SH-SY5Y (cell line): ENCODE measurements around the gene SPATA2.

Experiments used
- GATA2 ChIP-seq: IDR thresholded peaks from 2 replicates; pipeline ENCODE4 v1.6.1; 2011; ENCODE audit warnings: mild to moderate bottlenecking, low read depth, low read length
- GATA3 ChIP-seq: IDR thresholded peaks from 2 replicates; pipeline ENCODE4 v1.6.1; 2011; ENCODE audit warnings: low read depth, mild to moderate bottlenecking, low read length, moderate library complexity

- no peak for TF ChIP-seq GATA2
- TF ChIP-seq GATA3 = no peak
Observed at GRCh38 chr20:49882171-49882970, 33.0 kb downstream of the SPATA2 start.
